Prostate gland (tissue), 2 donors: ENCODE data around the gene TMEM120B.

Experiments
- POLR2A ChIP-seq: fragments of 450-650 bp; IDR thresholded peaks from one replicate; pipeline ENCODE4 v1.6.1; 2016; ENCODE audit warnings: antibody characterized with exemption, mild to moderate bottlenecking
- POLR2AphosphoS5 ChIP-seq: sonication (generic); formaldehyde crosslinking; IDR thresholded peaks from one replicate; pipeline ENCODE4 v1.6.1; 2017; ENCODE audit warnings: antibody characterized with exemption
- TF ChIP-seq, protein P1 (sequence below), 4 experiments: fragments of 200-600 bp in 2 of 4; fragments of 450-650 bp in 2 of 4; sonication (generic) in 2 of 4; IDR thresholded peaks; 1 replicate in 3 of 4; 2 replicates in 1 of 4; pipeline ENCODE4 v1.5.1; 2016 to 2019; ENCODE audit warnings: antibody characterized with exemption in 4 of 4, mild to moderate bottlenecking in 2 of 4, moderate library complexity in 2 of 4

DNA sequence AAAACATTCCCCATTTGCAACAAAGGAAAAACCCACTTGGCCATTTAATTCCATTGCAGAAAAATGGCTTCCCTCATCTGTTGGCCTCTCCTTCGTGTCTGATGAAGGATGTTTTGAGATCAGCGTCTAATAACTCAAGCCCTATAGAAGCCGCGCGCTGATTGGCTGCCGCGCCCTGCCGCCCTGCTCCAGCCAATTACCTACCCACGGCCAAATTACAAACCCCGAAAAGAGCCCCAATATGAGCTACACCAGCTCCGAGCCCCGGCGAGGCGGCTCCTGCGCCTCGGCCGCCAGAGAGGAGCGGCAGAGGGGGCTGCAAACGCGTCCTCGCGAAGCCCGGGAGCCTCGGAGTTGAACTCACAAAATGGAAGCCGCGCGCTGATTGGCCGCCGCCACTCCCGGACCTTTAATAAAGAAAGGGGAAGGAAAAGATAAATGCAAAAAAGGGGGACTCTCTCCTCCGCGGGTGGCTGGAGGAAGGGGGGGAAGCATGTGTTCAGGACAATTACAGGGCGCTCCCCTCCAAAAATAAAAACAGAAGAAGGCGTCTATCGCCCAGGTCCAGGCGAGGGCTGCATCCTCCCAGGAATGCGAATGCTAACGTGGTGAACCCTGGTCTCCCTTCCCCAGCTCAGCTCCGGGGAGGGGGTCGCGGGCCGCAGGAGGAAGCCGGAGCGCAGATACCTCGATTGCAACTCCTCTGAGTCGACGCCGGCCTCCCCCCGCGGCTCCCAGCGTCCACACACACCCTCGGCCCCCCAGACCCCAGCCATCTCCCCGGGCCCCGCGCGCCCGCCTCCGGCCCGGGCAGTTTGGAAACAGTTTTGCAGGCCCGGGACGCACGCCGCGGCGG lies 90.5 kb downstream of the TMEM120B start:
- TF ChIP-seq, protein P1, sequence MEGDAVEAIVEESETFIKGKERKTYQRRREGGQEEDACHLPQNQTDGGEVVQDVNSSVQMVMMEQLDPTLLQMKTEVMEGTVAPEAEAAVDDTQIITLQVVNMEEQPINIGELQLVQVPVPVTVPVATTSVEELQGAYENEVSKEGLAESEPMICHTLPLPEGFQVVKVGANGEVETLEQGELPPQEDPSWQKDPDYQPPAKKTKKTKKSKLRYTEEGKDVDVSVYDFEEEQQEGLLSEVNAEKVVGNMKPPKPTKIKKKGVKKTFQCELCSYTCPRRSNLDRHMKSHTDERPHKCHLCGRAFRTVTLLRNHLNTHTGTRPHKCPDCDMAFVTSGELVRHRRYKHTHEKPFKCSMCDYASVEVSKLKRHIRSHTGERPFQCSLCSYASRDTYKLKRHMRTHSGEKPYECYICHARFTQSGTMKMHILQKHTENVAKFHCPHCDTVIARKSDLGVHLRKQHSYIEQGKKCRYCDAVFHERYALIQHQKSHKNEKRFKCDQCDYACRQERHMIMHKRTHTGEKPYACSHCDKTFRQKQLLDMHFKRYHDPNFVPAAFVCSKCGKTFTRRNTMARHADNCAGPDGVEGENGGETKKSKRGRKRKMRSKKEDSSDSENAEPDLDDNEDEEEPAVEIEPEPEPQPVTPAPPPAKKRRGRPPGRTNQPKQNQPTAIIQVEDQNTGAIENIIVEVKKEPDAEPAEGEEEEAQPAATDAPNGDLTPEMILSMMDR (IDR thresholded peaks at IDR 0.05): no peak
- TF ChIP-seq POLR2A (peak; percentile 94), POLR2AphosphoS5 (peak; percentile 97)
